Upper lobe of left lung (tissue), 4 donors: ENCODE measurements around the gene CR1L.

Experiments used
- CTCF ChIP-seq, 6 experiments: fragments of 450-650 bp in 4 of 6; fragments of 200-600 bp in 2 of 6; sonication (generic) in 2 of 6; IDR thresholded peaks; one replicate each; pipeline ENCODE4 v1.5.1; 2016 to 2019; ENCODE audit warnings: antibody characterized with exemption in 6 of 6
- POLR2A ChIP-seq, 4 donors: fragments of 450-650 bp; IDR thresholded peaks; one replicate each; pipeline ENCODE4 v1.5.1; 2016 to 2017; ENCODE audit warnings: antibody characterized with exemption in 4 of 4, mild to moderate bottlenecking in 2 of 4

- TF ChIP-seq CTCF (IDR thresholded peaks at IDR 0.05) (no peak), POLR2A (IDR thresholded peaks at IDR 0.05) (no peak)
Observed at GRCh38 chr1:207628776-207629175, 16.2 kb upstream of the CR1L start.
